T-helper 2 cell (primary cell): Measurements from ENCODE around the gene DYNLT1.
"Not testable (repeated sequence)": the region's sequence is repeated elsewhere in the genome, so short reads cannot be mapped to it uniquely, and the experiment has no call there.

Source experiments
- DNase-seq, 5 experiments: peaks; one replicate each; pipeline versions ENCODE4 v3.0.0 to v3.0.0-alpha.2; 2012 to 2022

The DYNLT1 gene

DNA sequence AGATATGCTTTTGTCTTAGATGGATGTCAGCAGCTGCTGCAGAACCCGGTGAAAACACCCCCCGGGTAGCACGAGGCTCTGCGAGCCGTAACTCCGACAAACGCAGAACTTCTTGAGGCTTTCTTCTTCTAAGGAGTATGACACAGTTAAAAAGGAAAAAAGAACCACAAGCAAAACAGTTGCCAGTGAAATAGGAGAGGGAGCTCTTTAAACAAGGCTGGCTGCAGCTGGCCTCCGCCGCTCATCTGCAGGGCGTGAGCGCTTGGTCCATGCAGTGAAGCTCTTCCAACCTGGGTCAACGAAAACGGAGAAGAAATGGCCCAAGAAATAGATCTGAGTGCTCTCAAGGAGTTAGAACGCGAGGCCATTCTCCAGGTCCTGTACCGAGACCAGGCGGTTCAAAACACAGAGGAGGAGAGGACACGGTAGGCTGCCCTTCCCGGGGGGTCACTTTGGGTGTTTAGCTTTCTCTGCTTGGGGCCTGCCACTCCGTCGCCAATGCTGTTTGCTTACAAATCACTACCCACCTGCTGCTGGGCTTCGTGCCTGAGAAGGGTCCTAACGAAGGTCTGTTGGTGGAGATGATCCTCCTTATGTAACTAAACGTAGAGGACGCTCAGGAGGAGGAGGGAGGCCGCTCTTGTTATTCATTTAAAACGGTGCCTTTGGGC, 18.5 kb upstream of the DYNLT1 start:
- no peak for DNase-seq

DNA sequence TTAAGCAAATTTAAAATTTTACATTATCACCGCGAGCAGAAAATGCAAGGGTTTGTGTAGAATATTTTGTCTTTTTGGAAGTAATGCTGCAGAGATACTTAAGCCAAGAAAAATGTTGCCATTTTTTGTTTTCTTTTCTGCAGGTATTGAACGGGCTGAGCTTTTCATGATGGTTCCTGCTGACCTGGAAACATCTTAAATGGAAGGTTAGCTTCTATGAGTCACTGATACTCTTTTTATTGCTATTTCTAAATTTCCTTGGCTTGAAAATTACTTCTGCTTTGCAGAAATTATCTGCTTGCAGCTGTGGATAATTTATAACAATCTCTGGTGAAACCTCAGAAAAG, 18.0 kb upstream of the DYNLT1 start:
- no peak for DNase-seq

DNA sequence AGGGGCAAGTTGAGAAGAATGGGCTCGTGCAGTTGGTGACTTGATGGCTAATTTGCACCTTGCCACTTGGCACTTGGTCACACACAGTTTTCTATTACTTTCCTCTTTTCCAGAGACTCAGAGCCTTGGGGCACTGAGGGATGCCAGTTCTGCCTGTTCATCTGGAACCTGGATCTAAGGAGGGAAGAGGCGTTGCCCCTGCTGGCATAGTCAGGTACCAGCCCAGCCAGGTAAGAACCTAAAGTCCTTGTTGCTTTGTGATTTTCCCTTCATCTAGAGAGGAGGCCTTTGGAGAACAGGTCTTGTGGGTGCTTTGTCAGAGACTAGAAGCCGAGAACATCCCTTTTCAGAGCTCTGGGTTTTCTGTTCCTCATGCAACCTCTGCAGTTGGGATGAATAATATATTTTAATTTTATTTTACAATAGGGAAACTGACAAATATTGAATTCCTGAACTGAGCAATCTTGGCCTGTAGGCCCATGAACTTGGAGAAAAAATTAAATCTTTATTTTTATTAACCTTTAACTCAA, 16.7 kb upstream of the DYNLT1 start:
- no peak for DNase-seq

- DNase-seq, result peak in 3 of 5 experiments; percentile 33 to 58 (median 42)
Observed at GRCh38 chr6:158660333-158660754, 15.8 kb upstream of the DYNLT1 start.

DNA sequence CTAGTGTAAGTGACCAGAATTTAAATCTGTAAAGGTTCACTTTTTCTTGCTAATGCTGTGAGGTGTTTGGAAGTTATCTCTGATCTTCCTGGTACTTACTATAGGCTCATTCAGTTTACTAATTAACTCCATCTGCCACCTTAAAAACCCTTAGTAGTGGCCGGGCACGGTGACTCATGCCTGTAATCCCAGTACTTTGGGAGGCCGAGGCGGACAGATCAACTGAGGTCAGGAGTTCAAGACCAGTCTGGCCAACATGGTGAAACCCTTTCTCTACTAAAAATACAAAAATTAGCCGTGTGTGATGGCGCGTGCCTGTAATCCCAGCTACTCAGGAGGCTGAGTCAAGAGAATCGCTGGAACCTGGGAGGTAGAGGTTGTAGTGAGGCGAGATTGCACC, 12.4 kb upstream of the DYNLT1 start:
- DNase-seq, result not testable (repeated sequence)

DNA sequence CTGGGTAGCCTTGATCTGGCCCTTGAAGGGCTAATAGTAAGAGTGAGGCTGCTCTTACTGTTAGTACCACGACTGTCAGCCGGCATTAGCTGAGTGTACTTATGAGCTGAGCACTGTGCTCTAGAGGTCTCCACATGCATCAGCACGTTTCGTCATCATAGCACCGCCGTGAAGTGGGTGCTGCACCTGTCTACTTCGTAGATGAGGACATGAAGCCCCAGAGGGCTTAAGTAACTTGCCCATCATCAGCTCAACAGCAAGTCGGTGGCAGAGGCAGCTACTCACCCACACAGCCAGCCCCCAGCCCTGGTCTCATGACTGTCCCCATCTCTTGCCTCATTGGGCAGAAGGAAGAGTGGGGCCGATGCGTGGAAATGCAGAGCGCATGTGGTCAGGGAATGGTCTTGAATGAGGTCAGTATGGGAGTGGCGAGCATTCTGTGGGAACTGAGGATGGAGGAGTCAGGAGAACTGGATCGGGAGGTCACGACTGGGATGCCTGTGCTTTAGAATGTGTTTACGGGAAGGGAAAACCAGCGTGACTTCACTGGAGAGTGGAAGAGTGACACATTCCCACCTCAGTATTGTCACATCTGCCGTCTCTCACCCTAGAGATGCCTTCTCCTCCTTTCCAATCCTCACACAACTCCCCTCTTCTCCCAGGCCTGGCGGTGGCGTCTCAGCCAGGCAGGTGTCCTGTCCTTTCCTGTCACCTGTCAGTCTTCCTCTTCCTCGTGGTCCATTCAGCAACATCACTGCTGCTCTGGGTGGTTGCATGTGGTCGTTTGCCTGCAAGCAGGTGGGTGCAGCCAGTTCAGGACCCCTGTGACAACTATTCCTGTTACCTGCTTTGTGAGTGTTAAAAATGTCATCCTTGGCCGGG, 11.3 kb upstream of the DYNLT1 start:
- no peak for DNase-seq

GRCh38 chr6:158654960-158655489, 10.5 kb upstream of the DYNLT1 start:
- peak in 1 of 5 experiments; percentile 57 for DNase-seq

GRCh38 chr6:158654498-158654897, 10.0 kb upstream of the DYNLT1 start:
- DNase-seq, result peak in 1 of 5 experiments; percentile 33

- DNase-seq, result peak; percentile 45 to 100 (median 85)
Observed at GRCh38 chr6:158653577-158654354, 9.2 kb upstream of the DYNLT1 start.

- DNase-seq, result not testable (repeated sequence)
Observed at GRCh38 chr6:158651981-158652737, 7.6 kb upstream of the DYNLT1 start.

- DNase-seq, result peak; percentile 47 to 95 (median 78)
Observed at GRCh38 chr6:158649289-158650143, 5.0 kb upstream of the DYNLT1 start, which contains the start of gene SYTL3. Gene SYTL3, plus strand, starts transcription at chr6:158650054. Its CDS starts 13,215 bp downstream, at chr6:158663269.

DNA sequence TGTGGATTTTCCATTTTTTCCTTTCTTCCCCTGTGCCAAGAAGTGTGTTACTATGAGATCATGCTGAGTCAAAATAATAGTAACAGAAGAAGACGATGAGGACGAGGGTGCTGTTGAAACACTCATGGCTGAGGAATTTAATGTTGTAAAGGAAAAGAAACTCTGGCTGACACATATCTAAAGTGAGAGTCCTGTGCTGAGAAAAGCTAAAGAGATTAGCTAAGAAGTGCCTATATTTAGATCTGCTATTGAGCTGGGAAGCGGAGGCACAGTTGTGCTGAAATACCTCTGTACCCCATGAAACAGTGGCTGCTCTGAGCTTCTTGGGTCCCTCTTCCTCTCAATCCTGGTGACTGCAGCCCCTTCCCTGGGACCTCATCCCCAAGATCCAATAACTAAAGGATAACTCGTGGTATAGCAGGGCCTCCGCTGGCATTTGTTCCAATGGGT, 4.2 kb upstream of the DYNLT1 start:
- DNase-seq, result peak in 1 of 5 experiments; percentile 86

- DNase-seq, result no peak
Observed at GRCh38 chr6:158647501-158647900, 3.0 kb upstream of the DYNLT1 start.

- no peak for DNase-seq
Observed at GRCh38 chr6:158646023-158646910, 1.7 kb upstream of the DYNLT1 start.

GRCh38 chr6:158645064-158646022, 800 bp upstream of the DYNLT1 start:
- DNase-seq, result peak in 1 of 5 experiments; percentile 90

- DNase-seq, result no peak
Observed at GRCh38 chr6:158643836-158644230, 710 bp downstream of the DYNLT1 start.

- no peak for DNase-seq
Observed at GRCh38 chr6:158642097-158642601, 2.4 kb downstream of the DYNLT1 start.

DNA sequence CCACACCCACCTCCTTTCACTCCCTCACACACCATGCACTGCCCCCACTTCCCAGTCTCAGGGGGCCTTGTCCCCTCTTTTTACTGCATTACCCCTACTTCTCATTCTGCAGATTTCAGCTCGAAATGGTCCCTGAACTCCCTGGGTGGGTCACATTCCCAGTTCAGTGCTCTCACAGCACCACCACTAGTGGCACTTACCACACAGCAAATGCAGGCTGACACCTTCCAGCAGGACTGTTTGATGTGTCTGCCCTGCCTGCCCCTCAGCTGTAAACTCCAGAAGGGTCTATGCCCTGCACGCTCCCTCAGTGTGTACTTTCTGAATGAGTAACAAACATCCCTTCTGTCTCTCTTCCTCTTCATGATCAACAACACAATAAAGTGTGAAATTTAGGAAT, 4.0 kb downstream of the DYNLT1 start:
- no peak for DNase-seq
